CD14-positive monocyte (primary cell): ENCODE data around the gene FGF7. TPM values are rescaled to one million over a fixed set of nuclear protein-coding genes. Genes with fewer than 3 reads are reported as not detected.

ENCODE experiments used
- DNase-seq, 3 donors: peaks; one replicate each; pipeline ENCODE4 v3.0.0-alpha.2; 2011 to 2022
- H2AFZ ChIP-seq: 2 replicates; pipeline ENCODE4 v1.6.0; 2012; ENCODE audit warnings: mild to moderate bottlenecking, low read depth, low read length, inconsistent platforms; ENCODE audit not compliant: insufficient read depth, poor library complexity, severe bottlenecking
- H3K27ac ChIP-seq, 2 donors: 1 replicate in 1 of 2; 2 replicates in 1 of 2; pipeline ENCODE4 v1.5.1; 2012 to 2013; ENCODE audit warnings: low read length in 2 of 2, control low read depth in 1 of 2, inconsistent platforms in 1 of 2, low read depth in 1 of 2, mild to moderate bottlenecking in 1 of 2
- H3K27me3 ChIP-seq, 2 donors: one replicate each; pipeline versions ENCODE4 v1.6.0 to v1.6.1; 2011 to 2013; ENCODE audit warnings: low read length in 2 of 2; ENCODE audit not compliant: control insufficient read depth in 2 of 2, insufficient read depth in 2 of 2
- H3K36me3 ChIP-seq, 2 donors: replicated peaks in 1 of 2; 1 replicate in 1 of 2; 2 replicates in 1 of 2; pipeline versions ENCODE4 v1.5.1 to v1.6.1; 2012 to 2013; ENCODE audit warnings: low read length in 2 of 2, control low read depth in 1 of 2, inconsistent platforms in 1 of 2, mild to moderate bottlenecking in 1 of 2; ENCODE audit not compliant: insufficient read depth in 2 of 2, control insufficient read depth in 1 of 2
- H3K4me1 ChIP-seq, 2 donors: 1 replicate in 1 of 2; 2 replicates in 1 of 2; pipeline versions ENCODE4 v1.5.1 to v1.6.1; 2012 to 2013; ENCODE audit warnings: low read length in 2 of 2, control low read depth in 1 of 2, inconsistent platforms in 1 of 2, mild to moderate bottlenecking in 1 of 2, moderate library complexity in 1 of 2; ENCODE audit not compliant: insufficient read depth in 2 of 2, control insufficient read depth in 1 of 2
- H3K4me2 ChIP-seq: replicated peaks from 2 replicates; pipeline ENCODE3; 2012; ENCODE audit warnings: low read length, moderate library complexity, mild to moderate bottlenecking; ENCODE audit not compliant: poor library complexity, severe bottlenecking; ENCODE audit errors: extremely low read depth
- H3K4me3 ChIP-seq, 3 experiments: fragments of 200-600 bp in 1 of 3; sonication (generic) in 1 of 3; replicated peaks in 1 of 3; 1 replicate in 2 of 3; 2 replicates in 1 of 3; pipeline ENCODE4 v1.5.1; 2011 to 2013; ENCODE audit warnings: low read length in 3 of 3, mild to moderate bottlenecking in 3 of 3, control low read depth in 2 of 3, low read depth in 2 of 3, inconsistent platforms in 1 of 3, moderate library complexity in 1 of 3
- H3K79me2 ChIP-seq: 2 replicates; pipeline ENCODE4 v1.6.0; 2012; ENCODE audit warnings: mild to moderate bottlenecking, control low read depth, inconsistent platforms, low read length, moderate library complexity; ENCODE audit not compliant: insufficient read depth
- H3K9ac ChIP-seq: 2 replicates; pipeline ENCODE4 v1.6.0; 2017; ENCODE audit warnings: low read length, mild to moderate bottlenecking; ENCODE audit not compliant: insufficient read depth, poor library complexity, severe bottlenecking
- H3K9me3 ChIP-seq, 2 donors: replicated peaks in 1 of 2; 1 replicate in 1 of 2; 2 replicates in 1 of 2; pipeline versions ENCODE4 v1.5.1 to v1.6.1; 2012 to 2013; ENCODE audit warnings: low read length in 2 of 2, control low read depth in 1 of 2; ENCODE audit not compliant: control insufficient read depth in 1 of 2, insufficient read depth in 1 of 2
- H4K20me1 ChIP-seq: 2 replicates; pipeline ENCODE4 v1.6.0; 2012; ENCODE audit warnings: mild to moderate bottlenecking, low read length, control low read depth, moderate library complexity; ENCODE audit not compliant: insufficient read depth
- H3K27ac Mint-ChIP-seq, 7 donors: one replicate each; pipeline ENCODE4 v1.8.0; 2020; ENCODE audit warnings: mild to moderate bottlenecking in 7 of 7, mixed read lengths in 7 of 7, moderate library complexity in 6 of 7, inconsistent platforms in 2 of 7
- H3K27me3 Mint-ChIP-seq, 3 donors: one replicate each; pipeline ENCODE4 v1.8.0; 2021 to 2022; ENCODE audit warnings: low read depth in 3 of 3, mild to moderate bottlenecking in 3 of 3, mixed read lengths in 3 of 3, moderate library complexity in 3 of 3, inconsistent platforms in 1 of 3
- H3K36me3 Mint-ChIP-seq, 2 donors: one replicate each; pipeline ENCODE4 v1.8.0; 2020; ENCODE audit warnings: mixed read lengths in 2 of 2, inconsistent platforms in 1 of 2, mild to moderate bottlenecking in 1 of 2
- H3K4me1 Mint-ChIP-seq: one replicate; pipeline ENCODE4 v1.8.0; 2020; ENCODE audit warnings: mild to moderate bottlenecking, mixed read lengths
- H3K4me3 Mint-ChIP-seq, 2 donors: one replicate each; pipeline ENCODE4 v1.8.0; 2020; ENCODE audit warnings: mild to moderate bottlenecking in 2 of 2, mixed read lengths in 2 of 2, moderate library complexity in 1 of 2
- H3K9me3 Mint-ChIP-seq, 7 donors: one replicate each; pipeline ENCODE4 v1.8.0; 2020 to 2022; ENCODE audit warnings: mixed read lengths in 7 of 7, mild to moderate bottlenecking in 6 of 7, moderate library complexity in 6 of 7, inconsistent platforms in 2 of 7
- CTCF ChIP-seq: fragments of 200-600 bp; IDR thresholded peaks from one replicate; pipeline ENCODE4 v1.8.0; 2022; ENCODE audit warnings: antibody characterized with exemption, mild to moderate bottlenecking
- WGBS: methylation state at CpG from one replicate; pipeline ENCODE4 v1.1.5; 2013; ENCODE audit warnings: missing lambda C conversion rate; ENCODE audit not compliant: insufficient coverage; 5-methylcytosine and 5-hydroxymethylcytosine counted together
- intact Hi-C, 2 donors: fragments of 100-400 bp; cut with micrococcal nuclease; formaldehyde crosslinking; loops; one replicate each; pipeline versions ENCODE4 v1.15.0 to v1.15.1; 2023
- polyA plus RNA-seq, 3 donors: library from polyadenylated mRNA; depleted of rRNA in 1 of 3; unstranded in 2 of 3; stranded (reverse) in 1 of 3; fragments of 300-500 nt in 2 of 3; fragments of >200 nt in 1 of 3; fragmentation: Illumina TruSeq in 2 of 3; gene quantifications; 1 replicate in 2 of 3; 2 replicates in 1 of 3; pipeline ENCODE4 v1.2.3, GENCODE V29; 2012 to 2021

Gene FGF7
- polyA plus RNA-seq, 3 donors = not detected

GRCh38 chr15:49428409-49429095, 5.5 kb downstream of the FGF7 start:
- H3K4me1 ChIP-seq = no peaks in the 10 kb centered on the region
- intact Hi-C loops = no loop called here
- H3K36me3 ChIP-seq = no peaks in the 10 kb centered on the region
- Mint-ChIP-seq H3K36me3 (no peaks in the 10 kb centered on the region), H3K27me3 (no peaks in the 10 kb centered on the region), H3K4me1 (no peaks in the 10 kb centered on the region), H3K4me3 (no peak overlapping the region), H3K27ac (no peak overlapping the region), H3K9me3 (peaks cover 0 to 2% (median 0%) of the 10 kb centered on the region in 7 donors)
- WGBS = 94% methylated on average over 3 of the region's 5 CpGs
- no peak overlapping the region for H2AFZ ChIP-seq
- no peak overlapping the region for H3K9ac ChIP-seq
- H3K27ac ChIP-seq = no peak overlapping the region
- no peak for TF ChIP-seq CTCF
- no peak overlapping the region for H3K4me3 ChIP-seq
- H3K79me2 ChIP-seq = no peaks in the 10 kb centered on the region
- H3K27me3 ChIP-seq = no peaks in the 10 kb centered on the region
- no peaks in the 10 kb centered on the region for H4K20me1 ChIP-seq
- H3K4me2 ChIP-seq = no peak overlapping the region
- DNase-seq = no peak
- H3K9me3 ChIP-seq = no peaks in the 10 kb centered on the region

GRCh38 chr15:49430046-49430445, 7.0 kb downstream of the FGF7 start:
- Histone ChIP-seq H3K27ac (no peak overlapping the region), H4K20me1 (no peaks in the 10 kb centered on the region), H3K4me1 (no peaks in the 10 kb centered on the region), H3K36me3 (no peaks in the 10 kb centered on the region), H2AFZ (peak overlapping the region; percentile 20), H3K79me2 (no peaks in the 10 kb centered on the region), H3K27me3 (no peaks in the 10 kb centered on the region), H3K9ac (no peak overlapping the region), H3K9me3 (no peaks in the 10 kb centered on the region), H3K4me3 (no peak overlapping the region), H3K4me2 (no peak overlapping the region)
- no peak for DNase-seq
- Mint-ChIP-seq H3K27ac (no peak overlapping the region), H3K9me3 (peaks cover 0 to 2% (median 0%) of the 10 kb centered on the region in 7 donors), H3K4me1 (no peaks in the 10 kb centered on the region), H3K27me3 (no peaks in the 10 kb centered on the region), H3K36me3 (no peaks in the 10 kb centered on the region), H3K4me3 (no peak overlapping the region)
- intact Hi-C loops = no loop called here
- no peak for TF ChIP-seq CTCF
- no CpG with 5 or more reads among the region's 1 CpG for WGBS
